Fibroblast of pulmonary artery (primary cell): ENCODE data around the gene CEBPA.

Experiments
- DNase-seq: peaks from one replicate; pipeline ENCODE4 v3.0.0-alpha.2; 2010; ENCODE audit warnings: low read depth
- H3K4me3 ChIP-seq: replicated peaks from 2 replicates; pipeline ENCODE4 v1.5.1; 2011; ENCODE audit warnings: low read depth, mild to moderate bottlenecking, control low read depth, low read length, moderate library complexity
- CTCF ChIP-seq: IDR thresholded peaks from 2 replicates; pipeline ENCODE4 v1.5.1; 2011; ENCODE audit warnings: mild to moderate bottlenecking, control low read depth, low read length, inconsistent platforms; ENCODE audit errors: missing control alignments

The CEBPA gene

DNA sequence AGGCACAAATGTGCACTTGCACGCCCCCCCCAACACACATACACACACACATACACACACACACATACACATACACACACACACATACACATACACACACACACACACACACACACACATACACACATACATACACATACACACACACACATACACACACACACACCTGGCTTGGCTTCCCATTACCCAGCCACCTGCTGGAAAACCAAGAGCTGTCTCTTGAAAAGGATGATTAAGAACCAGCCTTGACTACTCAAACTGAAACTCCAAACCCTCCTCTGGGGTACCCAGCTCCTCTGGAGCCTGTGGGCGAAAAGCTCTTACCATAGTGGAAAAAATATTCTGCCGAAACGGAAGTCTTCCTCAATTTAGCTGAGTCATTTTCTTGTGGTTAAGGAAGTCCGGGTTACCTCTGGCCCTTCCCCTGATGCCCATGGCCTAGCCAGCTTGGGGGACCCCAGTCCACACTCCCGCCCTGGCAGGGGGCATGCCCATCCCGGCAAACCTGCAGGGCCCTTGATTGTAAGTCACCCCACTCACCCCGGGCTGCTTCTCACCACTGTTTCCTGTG lies 21.9 kb downstream of the CEBPA start:
- H3K4me3 ChIP-seq = no peak overlapping the region
- TF ChIP-seq CTCF = no peak
- no peak for DNase-seq

DNA sequence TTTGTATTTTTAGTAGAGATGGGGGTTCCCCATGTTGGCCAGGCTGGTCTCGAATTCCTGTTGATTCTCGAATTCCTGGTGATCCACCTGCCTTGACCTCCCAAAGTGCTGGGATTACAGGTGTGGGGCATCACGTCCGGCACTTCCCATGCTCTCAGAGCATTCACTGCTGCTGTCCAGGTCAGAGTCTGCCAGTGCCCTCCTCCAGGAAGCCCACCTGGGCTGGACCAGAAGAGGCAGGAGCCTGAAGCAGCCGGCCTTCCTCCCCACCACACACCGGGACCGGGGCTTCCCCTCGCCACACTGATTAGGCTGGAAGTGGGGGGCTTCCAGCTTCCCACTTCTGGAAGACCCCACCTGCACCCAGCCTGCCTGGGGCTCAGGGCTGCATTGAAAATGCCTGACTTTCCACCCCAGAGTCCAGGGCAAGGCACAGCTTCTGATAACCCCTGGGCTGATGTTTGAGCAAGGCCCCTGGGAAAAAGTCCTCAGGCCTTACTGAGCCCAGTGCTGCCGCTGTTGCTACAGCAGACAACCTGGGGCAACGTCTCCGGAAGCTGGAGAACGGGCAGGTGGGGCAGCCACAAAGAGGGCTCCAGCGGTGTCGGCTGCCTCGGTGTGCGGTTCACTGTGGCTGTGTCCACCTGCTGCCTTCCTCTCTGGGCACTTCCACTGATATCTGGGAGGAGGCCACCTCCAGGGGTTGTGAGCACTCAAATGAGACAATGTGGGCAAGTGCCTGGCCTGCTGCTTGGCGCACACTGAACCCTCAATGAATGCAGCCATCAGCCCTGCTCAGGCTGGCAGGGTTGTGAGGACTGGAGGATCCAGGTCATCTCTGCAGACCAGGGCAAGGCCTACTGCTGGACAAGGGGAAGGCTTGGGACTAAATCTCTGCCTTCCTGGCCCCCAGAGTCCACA lies 22.6 kb downstream of the CEBPA start:
- no peak for TF ChIP-seq CTCF
- no peak overlapping the region for H3K4me3 ChIP-seq
- DNase-seq = no peak

- H3K4me3 ChIP-seq = no peak overlapping the region
- no peak for TF ChIP-seq CTCF
Measured at GRCh38 chr19:33278403-33279269, 23.7 kb downstream of the CEBPA start.

GRCh38 chr19:33278023-33278402 lies 24.3 kb downstream of the CEBPA start:
- no peak overlapping the region for H3K4me3 ChIP-seq

More at GRCh38 chr19:33278403-33279269, 23.7 kb downstream of the CEBPA start:
- DNase-seq = no peak

GRCh38 chr19:33277434-33277833 lies 24.9 kb downstream of the CEBPA start:
- TF ChIP-seq CTCF = no peak
- no peak for DNase-seq
- H3K4me3 ChIP-seq = no peak overlapping the region

More at GRCh38 chr19:33278023-33278402, 24.3 kb downstream of the CEBPA start:
- no peak for DNase-seq
- no peak for TF ChIP-seq CTCF

DNA sequence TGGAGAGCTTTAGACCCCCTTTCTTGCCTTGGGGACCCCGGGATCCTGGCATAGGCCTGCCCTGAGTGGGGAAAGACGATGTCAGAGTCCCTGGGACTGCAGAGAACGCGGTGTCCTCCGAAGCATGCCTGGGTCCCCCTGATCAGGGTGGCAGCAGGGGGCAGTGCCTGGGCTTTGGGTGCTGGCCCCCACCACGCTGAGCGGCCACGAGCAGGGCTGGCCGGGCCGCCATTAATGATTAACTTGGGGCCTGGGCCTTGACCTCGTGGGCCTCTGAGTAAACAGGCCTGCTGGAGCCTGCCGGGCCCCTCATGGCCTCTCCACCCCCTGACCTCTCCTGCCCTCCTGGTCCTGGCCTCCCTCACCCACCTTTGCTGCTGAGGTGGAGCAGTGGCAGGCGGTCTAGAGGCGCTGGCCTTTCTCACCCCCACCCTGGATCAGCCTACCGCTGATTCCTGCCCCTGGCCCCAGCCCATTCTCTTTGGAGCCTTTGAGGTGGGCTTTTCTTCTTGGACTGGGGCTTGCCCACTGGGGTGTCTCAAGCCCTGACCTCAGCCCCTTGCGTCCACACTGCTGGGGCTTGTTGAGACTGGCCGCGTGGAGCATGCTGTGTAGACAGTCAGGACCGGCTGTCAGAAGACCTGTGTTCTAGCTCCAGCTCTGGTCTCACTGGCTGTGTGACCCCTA lies 26.3 kb downstream of the CEBPA start:
- no peak for DNase-seq
- no peak overlapping the region for H3K4me3 ChIP-seq
- no peak for TF ChIP-seq CTCF
